Measurements from ENCODE around the gene REEP1.
A peak's percentile ranks its signal among the peaks of the same experiment; 100 is the strongest.

REEP1 gene

DNA sequence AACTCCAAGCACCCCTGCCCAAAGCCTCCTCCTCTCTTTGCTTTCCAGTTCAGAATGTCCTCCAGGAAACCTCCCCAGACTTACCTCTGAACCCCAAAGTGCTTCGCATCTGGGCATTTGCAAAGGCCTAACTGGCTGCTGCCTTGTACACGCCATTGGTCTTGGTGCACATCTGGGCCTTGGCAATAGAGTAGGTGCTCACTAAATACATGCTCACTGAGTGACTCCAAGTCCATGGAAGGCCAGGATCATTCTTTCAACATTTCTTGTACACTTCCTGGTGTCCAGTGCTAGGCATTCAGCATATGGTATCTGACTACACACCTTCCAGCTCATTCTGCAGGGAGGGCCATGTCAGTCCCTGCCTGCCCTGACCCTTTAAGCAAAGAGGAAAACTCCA lies 109.7 kb downstream of the REEP1 start:
- Histone ChIP-seq H3K9ac (ENCODE audit: low read depth, low read length, poor library complexity) (no peak overlapping the region), H3K4me3 (ENCODE audit: low read length in 2 of 2) (no peak overlapping the region), H2AK5ac (ENCODE audit: low read depth, low read length) (no peak overlapping the region), H2BK12ac (ENCODE audit: low read length) (no peak overlapping the region), H3K79me1 (ENCODE audit: low read depth, low read length) (no peaks in the 10 kb centered on the region), H3K4me2 (ENCODE audit: insufficient read depth, low read length, poor library complexity, severe bottlenecking) (no peak overlapping the region), H3K14ac (ENCODE audit: low read length) (no peak overlapping the region), H4K91ac (ENCODE audit: low read depth, low read length, poor library complexity) (no peak overlapping the region), H3K18ac (ENCODE audit: low read length) (no peak overlapping the region), H4K8ac (ENCODE audit: low read depth, low read length) (no peak overlapping the region), H3K4ac (ENCODE audit: low read length) (no peak overlapping the region), H3K36me3 (replicated peaks in 1 of 2; ENCODE audit: control insufficient read depth in 2 of 2, insufficient read depth in 2 of 2, low read length in 2 of 2) (no peaks in the 10 kb centered on the region), H2BK15ac (ENCODE audit: low read length) (no peak overlapping the region), H3K27ac (replicated peaks; ENCODE audit: low read length) (no peak overlapping the region), H2BK5ac (ENCODE audit: low read length) (no peak overlapping the region), H3K9me3 (replicated peaks in 1 of 2; ENCODE audit: control insufficient read depth in 2 of 2, insufficient read depth in 1 of 2, low read depth in 1 of 2, low read length in 2 of 2) (no peaks in the 10 kb centered on the region), H3K4me1 (ENCODE audit: control insufficient read depth in 2 of 2, insufficient read depth in 1 of 2, low read depth in 1 of 2, low read length in 2 of 2) (peaks cover 21 to 30% of the 10 kb centered on the region in 2 donors), H2AFZ (ENCODE audit: low read length) (no peak overlapping the region), H3K23ac (ENCODE audit: low read depth, low read length, poor library complexity) (no peak overlapping the region), H2BK120ac (ENCODE audit: low read depth, low read length) (no peak overlapping the region), H3K27me3 (ENCODE audit: control insufficient read depth in 3 of 3, insufficient read depth in 3 of 3, low read depth in 1 of 3, low read length in 3 of 3) (no peaks in the 10 kb centered on the region)
- WGBS, 2 donors (ENCODE audit: extremely low coverage in 2 of 2, insufficient read length in 2 of 2, insufficient replicate concordance in 1 of 2), result no CpG with 5 or more reads among the region's 2 CpGs
- no peak for DNase-seq (ENCODE audit: low spot score)

DNA sequence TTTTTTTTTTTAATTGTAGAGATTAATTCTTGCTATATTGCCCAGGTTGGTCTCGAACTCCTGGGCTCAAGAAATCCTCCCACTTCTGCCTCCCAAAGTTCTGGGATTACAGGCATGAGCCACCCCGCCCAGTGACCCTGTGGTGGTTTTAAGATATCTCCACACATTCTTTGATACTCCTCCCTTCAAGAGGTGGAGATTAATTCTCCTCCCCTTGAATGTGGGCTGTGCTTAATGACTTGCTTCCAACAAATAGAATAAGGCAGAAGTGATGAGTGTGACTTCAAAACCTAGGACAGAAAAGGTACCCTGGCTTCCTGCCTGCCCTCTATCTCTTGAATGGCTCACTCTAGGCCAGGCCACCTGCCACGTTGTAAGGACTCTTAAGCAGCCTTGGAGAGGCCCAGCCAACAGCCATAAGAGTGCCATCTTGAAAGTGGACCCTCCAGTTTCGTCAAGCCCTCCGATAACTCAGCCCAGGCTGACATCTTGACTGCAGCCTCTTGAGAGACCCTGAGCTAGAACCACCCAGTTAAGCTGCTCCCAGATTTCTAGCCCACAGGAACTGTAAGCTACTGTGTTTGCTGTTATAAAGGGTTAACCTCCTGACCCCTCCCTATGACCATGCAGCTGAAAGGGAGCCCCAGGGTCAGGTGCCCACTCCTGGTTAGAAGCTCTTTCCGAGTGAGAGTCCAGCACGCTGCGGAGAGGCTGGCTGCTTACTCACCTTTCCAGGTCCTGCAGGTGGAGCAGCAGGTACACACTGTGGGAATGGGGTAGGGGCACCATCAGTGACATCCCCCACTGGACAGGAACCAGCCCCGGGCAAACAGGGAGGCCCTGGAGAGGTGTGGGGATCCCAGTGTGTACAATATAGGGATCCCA lies 110.5 kb downstream of the REEP1 start:
- Histone ChIP-seq H3K79me1 (ENCODE audit: low read depth, low read length) (no peaks in the 10 kb centered on the region), H4K91ac (ENCODE audit: low read depth, low read length, poor library complexity) (no peak overlapping the region), H3K23ac (ENCODE audit: low read depth, low read length, poor library complexity) (no peak overlapping the region), H2BK12ac (ENCODE audit: low read length) (no peak overlapping the region), H3K9me3 (replicated peaks in 1 of 2; ENCODE audit: control insufficient read depth in 2 of 2, insufficient read depth in 1 of 2, low read depth in 1 of 2, low read length in 2 of 2) (no peaks in the 10 kb centered on the region), H2AFZ (ENCODE audit: low read length) (no peak overlapping the region), H3K4me2 (ENCODE audit: insufficient read depth, low read length, poor library complexity, severe bottlenecking) (no peak overlapping the region), H2AK5ac (ENCODE audit: low read depth, low read length) (peak overlapping the region; percentile 74), H3K4me1 (ENCODE audit: control insufficient read depth in 2 of 2, insufficient read depth in 1 of 2, low read depth in 1 of 2, low read length in 2 of 2) (peaks cover 18 to 31% of the 10 kb centered on the region in 2 donors), H2BK5ac (ENCODE audit: low read length) (no peak overlapping the region), H4K8ac (ENCODE audit: low read depth, low read length) (no peak overlapping the region), H2BK15ac (ENCODE audit: low read length) (no peak overlapping the region), H3K36me3 (replicated peaks in 1 of 2; ENCODE audit: control insufficient read depth in 2 of 2, insufficient read depth in 2 of 2, low read length in 2 of 2) (no peaks in the 10 kb centered on the region), H3K14ac (ENCODE audit: low read length) (no peak overlapping the region), H3K27me3 (ENCODE audit: control insufficient read depth in 3 of 3, insufficient read depth in 3 of 3, low read depth in 1 of 3, low read length in 3 of 3) (no peaks in the 10 kb centered on the region), H3K27ac (replicated peaks; ENCODE audit: low read length) (no peak overlapping the region), H3K4ac (ENCODE audit: low read length) (no peak overlapping the region), H3K4me3 (ENCODE audit: low read length in 2 of 2) (no peak overlapping the region), H3K18ac (ENCODE audit: low read length) (no peak overlapping the region), H3K9ac (ENCODE audit: low read depth, low read length, poor library complexity) (no peak overlapping the region), H2BK120ac (ENCODE audit: low read depth, low read length) (no peak overlapping the region)
- no peak for DNase-seq (ENCODE audit: low spot score)
- no CpG with 5 or more reads among the region's 9 CpGs for WGBS, 2 donors (ENCODE audit: extremely low coverage in 2 of 2, insufficient read length in 2 of 2, insufficient replicate concordance in 1 of 2)

DNA sequence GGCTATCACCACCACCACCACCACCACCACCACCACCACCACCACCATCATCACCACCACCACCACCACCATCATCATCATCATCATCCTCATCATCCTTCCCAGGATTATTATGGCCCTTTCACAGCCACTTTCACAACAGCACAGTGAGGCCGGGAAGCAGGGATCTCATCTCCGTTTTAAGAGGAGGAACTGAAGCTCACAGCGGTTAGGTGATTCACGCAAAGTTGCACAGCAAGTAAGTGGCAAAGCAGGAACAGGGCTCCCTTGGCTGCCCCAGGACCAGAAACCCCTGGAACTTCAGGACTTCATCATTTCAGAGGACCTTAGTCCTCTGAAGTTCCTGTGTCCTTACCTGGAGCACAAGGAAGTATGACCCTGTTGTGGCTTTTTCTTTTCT lies 111.4 kb downstream of the REEP1 start:
- no peak overlapping the region for H3K14ac ChIP-seq (ENCODE audit: low read length)
- H2BK5ac ChIP-seq (ENCODE audit: low read length), result no peak overlapping the region
- no peaks in the 10 kb centered on the region for H3K27me3 ChIP-seq (ENCODE audit: control insufficient read depth in 3 of 3, insufficient read depth in 3 of 3, low read depth in 1 of 3, low read length in 3 of 3)
- H4K8ac ChIP-seq (ENCODE audit: low read depth, low read length), result no peak overlapping the region
- no peak overlapping the region for H4K91ac ChIP-seq (ENCODE audit: low read depth, low read length, poor library complexity)
- H3K4ac ChIP-seq (ENCODE audit: low read length), result no peak overlapping the region
- H2BK120ac ChIP-seq (ENCODE audit: low read depth, low read length), result no peak overlapping the region
- H3K18ac ChIP-seq (ENCODE audit: low read length), result no peak overlapping the region
- H2AK5ac ChIP-seq (ENCODE audit: low read depth, low read length), result no peak overlapping the region
- WGBS, 2 donors (ENCODE audit: extremely low coverage in 2 of 2, insufficient read length in 2 of 2, insufficient replicate concordance in 1 of 2), result no CpG with 5 or more reads among the region's 4 CpGs
- H3K23ac ChIP-seq (ENCODE audit: low read depth, low read length, poor library complexity), result no peak overlapping the region
- no peaks in the 10 kb centered on the region for H3K36me3 ChIP-seq (replicated peaks in 1 of 2; ENCODE audit: control insufficient read depth in 2 of 2, insufficient read depth in 2 of 2, low read length in 2 of 2)
- H3K4me1 ChIP-seq (ENCODE audit: control insufficient read depth in 2 of 2, insufficient read depth in 1 of 2, low read depth in 1 of 2, low read length in 2 of 2), result peaks cover 19 to 29% of the 10 kb centered on the region in 2 donors
- no peaks in the 10 kb centered on the region for H3K9me3 ChIP-seq (replicated peaks in 1 of 2; ENCODE audit: control insufficient read depth in 2 of 2, insufficient read depth in 1 of 2, low read depth in 1 of 2, low read length in 2 of 2)
- no peak overlapping the region for H2BK15ac ChIP-seq (ENCODE audit: low read length)
- no peak overlapping the region for H2AFZ ChIP-seq (ENCODE audit: low read length)
- no peak overlapping the region for H3K4me3 ChIP-seq (ENCODE audit: low read length in 2 of 2)
- no peak for DNase-seq (ENCODE audit: low spot score)
- H2BK12ac ChIP-seq (ENCODE audit: low read length), result no peak overlapping the region
- H3K4me2 ChIP-seq (ENCODE audit: insufficient read depth, low read length, poor library complexity, severe bottlenecking), result no peak overlapping the region
- no peak overlapping the region for H3K9ac ChIP-seq (ENCODE audit: low read depth, low read length, poor library complexity)
- no peak overlapping the region for H3K27ac ChIP-seq (replicated peaks; ENCODE audit: low read length)
- no peaks in the 10 kb centered on the region for H3K79me1 ChIP-seq (ENCODE audit: low read depth, low read length)

DNA sequence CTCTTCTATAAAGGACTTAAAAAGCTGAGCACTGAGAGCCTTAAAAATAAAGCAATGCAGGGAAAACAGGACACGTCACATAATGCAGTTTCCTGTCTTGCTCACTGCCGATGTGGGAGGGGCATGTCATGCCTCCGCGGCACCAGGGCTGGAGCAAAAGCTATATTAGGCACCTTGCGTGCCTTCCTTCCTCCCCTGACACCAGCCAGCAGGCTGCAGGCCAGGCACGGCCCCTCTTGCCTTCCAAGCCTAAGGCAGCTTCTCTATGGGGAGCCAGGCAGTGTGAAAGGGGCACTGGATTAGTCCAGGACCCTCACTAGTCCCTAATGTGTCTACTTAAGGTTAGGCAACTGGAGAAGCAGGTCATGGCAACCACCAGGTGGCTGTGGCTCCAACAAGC lies 111.8 kb downstream of the REEP1 start:
- Histone ChIP-seq H3K23ac (ENCODE audit: low read depth, low read length, poor library complexity) (no peak overlapping the region), H3K4ac (ENCODE audit: low read length) (no peak overlapping the region), H2BK5ac (ENCODE audit: low read length) (no peak overlapping the region), H4K8ac (ENCODE audit: low read depth, low read length) (no peak overlapping the region), H3K9me3 (replicated peaks in 1 of 2; ENCODE audit: control insufficient read depth in 2 of 2, insufficient read depth in 1 of 2, low read depth in 1 of 2, low read length in 2 of 2) (no peaks in the 10 kb centered on the region), H3K18ac (ENCODE audit: low read length) (no peak overlapping the region), H3K36me3 (replicated peaks in 1 of 2; ENCODE audit: control insufficient read depth in 2 of 2, insufficient read depth in 2 of 2, low read length in 2 of 2) (no peaks in the 10 kb centered on the region), H3K27me3 (ENCODE audit: control insufficient read depth in 3 of 3, insufficient read depth in 3 of 3, low read depth in 1 of 3, low read length in 3 of 3) (no peaks in the 10 kb centered on the region), H3K4me1 (ENCODE audit: control insufficient read depth in 2 of 2, insufficient read depth in 1 of 2, low read depth in 1 of 2, low read length in 2 of 2) (peaks cover 19 to 25% of the 10 kb centered on the region in 2 donors), H3K79me1 (ENCODE audit: low read depth, low read length) (no peaks in the 10 kb centered on the region), H3K27ac (replicated peaks; ENCODE audit: low read length) (no peak overlapping the region), H2BK12ac (ENCODE audit: low read length) (no peak overlapping the region), H4K91ac (ENCODE audit: low read depth, low read length, poor library complexity) (no peak overlapping the region), H2BK120ac (ENCODE audit: low read depth, low read length) (no peak overlapping the region), H3K4me2 (ENCODE audit: insufficient read depth, low read length, poor library complexity, severe bottlenecking) (no peak overlapping the region), H2AK5ac (ENCODE audit: low read depth, low read length) (no peak overlapping the region), H2BK15ac (ENCODE audit: low read length) (no peak overlapping the region), H3K4me3 (ENCODE audit: low read length in 2 of 2) (no peak overlapping the region), H2AFZ (ENCODE audit: low read length) (peak overlapping the region; percentile 58), H3K9ac (ENCODE audit: low read depth, low read length, poor library complexity) (no peak overlapping the region), H3K14ac (ENCODE audit: low read length) (no peak overlapping the region)
- no peak for DNase-seq (ENCODE audit: low spot score)
- WGBS, 2 donors (ENCODE audit: extremely low coverage in 2 of 2, insufficient read length in 2 of 2, insufficient replicate concordance in 1 of 2), result no CpG with 5 or more reads among the region's 6 CpGs
